HG02884 (cell line): Measurements from ENCODE around the gene CNGB1.
A peak's percentile ranks its signal among the peaks of the same experiment; 100 is the strongest.
"Not testable (repeated sequence)": the region's sequence is repeated elsewhere in the genome, so short reads cannot be mapped to it uniquely, and the experiment has no call there.

ENCODE experiments used
- ATAC-seq: cut with Tn5 transposase; IDR thresholded peaks from one replicate; pipeline ENCODE4 v1.9.1; 2021; ENCODE audit warnings: mild to moderate bottlenecking, moderate library complexity; ENCODE audit not compliant: unreplicated experiment

Gene CNGB1

DNA sequence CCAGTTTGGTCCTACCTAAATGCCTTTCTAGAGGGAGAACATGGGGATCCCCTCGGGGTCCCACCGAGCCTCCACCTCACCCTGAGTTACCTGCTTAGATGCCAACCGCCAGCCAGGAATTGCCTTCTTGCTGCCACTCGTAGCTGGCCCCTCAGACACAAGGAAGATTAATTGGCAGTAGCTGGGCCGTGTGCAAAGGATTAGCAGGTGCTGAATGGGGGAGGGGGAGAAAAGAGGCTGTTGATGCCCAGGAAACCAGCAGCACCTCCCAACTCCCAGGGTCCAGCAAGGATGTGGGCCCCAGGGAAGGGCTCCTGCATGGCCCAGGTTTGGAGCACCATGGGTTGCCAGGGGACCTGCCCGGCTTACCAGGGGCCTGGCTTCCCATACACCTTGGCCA lies at the start of gene CNGB1:
CNGB1 (minus strand) TSS at position 159 of the 400 bp plus-strand sequence. CDS start 3,842 bp downstream, outside the sequence.
- no peak for ATAC-seq

DNA sequence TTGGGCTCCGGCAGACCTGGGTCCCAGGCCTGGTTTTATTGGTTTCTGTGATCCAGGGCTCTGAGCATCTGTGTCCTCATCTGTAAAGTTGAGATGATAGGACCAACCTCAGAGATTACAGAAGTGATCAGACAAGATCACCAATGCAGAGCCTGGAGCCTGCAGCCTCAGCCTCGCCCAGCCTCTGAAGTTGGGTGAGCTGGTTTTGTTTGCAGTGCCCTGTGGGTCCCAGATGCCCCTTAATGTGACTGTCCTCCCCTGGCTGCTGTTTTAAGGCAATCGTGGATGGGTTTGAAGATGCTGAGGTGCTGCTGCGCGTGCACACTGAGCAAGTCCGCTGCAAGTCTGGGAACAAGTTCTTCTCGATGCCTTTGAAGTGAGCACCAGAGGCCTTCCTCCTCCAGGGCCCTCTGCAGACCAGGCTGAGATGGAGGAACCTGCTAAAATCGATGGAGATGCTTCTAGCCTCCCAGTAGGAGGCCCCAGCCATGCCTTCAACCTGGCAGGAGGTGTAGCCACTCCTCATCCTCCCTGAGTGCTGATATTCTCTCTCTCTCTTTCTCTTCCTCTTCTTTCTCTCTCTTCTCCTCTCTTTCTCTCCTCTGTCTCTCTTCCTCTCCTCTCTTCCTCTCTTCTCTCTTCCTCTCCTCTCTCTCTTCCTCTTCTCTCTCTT lies 49.1 kb upstream of the CNGB1 start:
- no peak for ATAC-seq

DNA sequence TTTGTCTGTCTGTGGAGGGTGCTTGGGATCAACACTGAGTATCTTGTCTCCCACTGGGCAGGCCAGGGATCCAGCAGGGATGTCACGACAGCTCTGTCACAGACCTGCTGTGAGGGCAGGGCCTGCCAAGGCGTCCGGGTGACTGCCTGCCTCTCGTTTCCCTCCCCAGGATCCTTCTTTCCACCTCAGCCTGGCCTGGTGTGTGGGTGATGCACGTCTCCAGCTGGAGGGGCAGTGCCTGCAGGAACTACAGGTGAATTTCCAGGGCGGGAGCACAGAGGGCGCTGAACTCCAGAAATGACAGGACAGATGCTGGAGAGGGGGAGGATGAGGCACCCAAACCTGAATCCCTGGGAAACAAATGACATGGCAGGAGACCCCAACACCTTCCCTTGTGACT lies 47.9 kb upstream of the CNGB1 start:
- no peak for ATAC-seq

DNA sequence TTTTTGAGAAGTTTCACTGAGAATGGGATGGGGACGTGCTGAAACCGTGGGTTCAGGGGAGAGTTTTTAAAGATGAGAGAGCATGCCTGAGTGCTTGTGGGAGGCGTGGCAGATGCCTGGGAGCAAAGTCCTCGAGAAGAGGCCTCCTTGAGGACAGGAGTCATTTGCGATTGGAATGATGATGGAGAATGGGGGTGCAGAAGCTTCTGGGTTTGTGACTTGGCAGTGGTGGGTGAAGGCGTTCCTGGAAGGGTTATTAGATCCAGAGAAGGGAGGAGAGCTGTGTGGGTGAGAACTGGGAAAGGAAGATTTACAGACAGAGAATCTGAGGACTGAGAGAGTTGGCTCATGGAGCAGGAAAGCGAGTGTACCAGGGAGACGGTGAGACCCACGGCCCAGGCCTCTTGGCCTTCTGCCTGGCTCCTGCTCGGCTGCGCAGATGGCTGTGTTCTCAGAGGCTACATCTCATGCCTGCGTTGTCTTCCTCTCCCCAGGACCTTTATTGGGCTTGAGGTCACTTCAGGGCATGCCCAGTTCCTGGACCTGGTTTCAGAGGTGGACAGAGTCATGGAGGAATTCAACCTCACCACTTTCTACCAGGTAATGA lies 46.0 kb upstream of the CNGB1 start:
- no peak for ATAC-seq

DNA sequence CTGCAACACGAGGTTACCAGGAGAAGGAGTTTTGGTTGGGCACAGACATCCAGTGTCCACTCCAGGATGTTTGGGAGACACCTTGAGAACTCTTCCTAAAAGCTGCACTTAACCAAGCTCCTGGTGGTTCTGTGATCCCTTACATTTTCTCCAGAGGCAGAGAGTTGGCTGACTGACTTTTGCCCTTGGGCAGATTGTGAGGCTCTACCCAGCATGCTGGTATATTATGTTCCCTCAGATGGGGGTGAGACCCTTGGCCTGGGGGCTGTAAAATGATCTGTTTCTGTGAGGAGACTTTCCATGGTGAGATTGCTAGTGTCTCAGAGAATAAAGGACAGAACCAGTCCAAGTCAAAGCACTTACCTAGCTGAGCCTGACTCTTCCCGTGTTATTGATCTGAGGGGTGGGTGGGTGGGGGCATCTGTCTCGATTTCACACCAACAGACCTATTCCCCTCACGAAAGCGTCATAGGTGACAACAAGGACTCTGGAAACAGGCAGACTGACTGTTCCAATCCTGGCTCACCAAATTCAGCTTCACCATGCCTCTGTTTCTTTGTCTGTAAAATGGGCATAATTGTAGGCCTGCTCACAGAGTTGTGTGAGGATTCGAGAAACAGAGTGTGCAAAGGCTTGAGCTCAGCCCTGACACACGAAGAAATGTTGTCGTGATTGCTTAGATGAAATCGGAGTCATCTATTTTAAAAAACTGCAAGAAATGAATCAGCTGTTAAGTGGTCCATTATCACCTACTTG lies 42.5 kb upstream of the CNGB1 start:
- no peak for ATAC-seq

DNA sequence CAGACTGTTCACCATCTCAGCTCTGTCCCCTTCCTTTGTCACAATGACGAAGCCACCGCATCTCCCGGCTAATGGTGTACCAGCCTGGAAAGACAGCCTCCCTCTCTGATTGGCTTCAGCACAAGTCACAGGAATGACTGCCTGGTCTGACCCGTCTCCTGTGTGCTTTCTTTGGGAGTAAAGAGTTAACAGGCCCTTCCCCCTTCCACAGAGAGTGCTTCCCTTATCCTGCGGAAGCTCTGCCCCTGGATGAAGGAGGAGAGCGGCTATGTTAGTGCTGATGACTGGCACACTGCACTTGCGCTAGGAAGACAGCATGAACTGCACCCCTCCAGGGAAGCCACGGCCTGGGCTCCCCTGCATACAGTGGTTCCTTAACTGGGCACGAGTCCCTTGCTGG lies 41.6 kb upstream of the CNGB1 start:
- ATAC-seq = no peak

DNA sequence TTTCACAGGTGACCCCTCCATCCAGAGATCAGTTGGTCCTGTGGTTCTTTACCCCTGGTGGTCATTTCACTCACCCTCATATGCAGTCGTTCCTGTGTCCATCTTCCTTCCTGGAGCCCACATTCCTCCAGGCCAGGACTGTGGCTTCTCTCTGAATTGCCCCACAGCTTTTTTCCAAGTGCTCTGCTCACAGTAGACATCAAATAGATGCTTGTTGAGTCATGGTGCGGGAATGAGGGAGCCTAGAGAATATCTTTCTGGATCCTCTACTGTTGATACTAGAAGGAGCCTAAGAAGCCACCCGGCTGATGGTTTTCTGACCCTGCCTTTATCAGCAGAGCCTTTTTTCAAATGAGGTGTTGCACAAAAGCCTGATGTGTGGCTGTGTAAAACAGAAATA lies 40.7 kb upstream of the CNGB1 start:
- ATAC-seq = no peak

DNA sequence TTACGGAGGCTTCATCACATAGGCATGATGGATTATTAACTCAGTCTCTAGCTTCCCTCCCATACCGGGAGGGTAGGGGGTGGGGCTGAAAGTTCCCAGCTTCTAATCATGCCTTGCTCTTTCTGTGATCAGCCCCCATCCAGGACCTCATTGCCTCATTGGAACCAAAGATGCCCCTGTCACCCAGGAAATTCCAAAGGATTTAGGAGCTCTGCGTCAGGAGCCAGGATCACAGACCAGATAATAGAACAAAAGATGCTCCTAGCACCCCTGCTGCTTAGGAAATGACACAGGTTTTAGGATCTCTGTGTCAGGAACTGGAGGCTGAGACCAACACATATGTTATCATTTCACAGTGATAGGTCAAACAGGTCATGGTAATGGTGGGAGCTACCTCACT lies 40.0 kb upstream of the CNGB1 start:
- ATAC-seq = no peak

DNA sequence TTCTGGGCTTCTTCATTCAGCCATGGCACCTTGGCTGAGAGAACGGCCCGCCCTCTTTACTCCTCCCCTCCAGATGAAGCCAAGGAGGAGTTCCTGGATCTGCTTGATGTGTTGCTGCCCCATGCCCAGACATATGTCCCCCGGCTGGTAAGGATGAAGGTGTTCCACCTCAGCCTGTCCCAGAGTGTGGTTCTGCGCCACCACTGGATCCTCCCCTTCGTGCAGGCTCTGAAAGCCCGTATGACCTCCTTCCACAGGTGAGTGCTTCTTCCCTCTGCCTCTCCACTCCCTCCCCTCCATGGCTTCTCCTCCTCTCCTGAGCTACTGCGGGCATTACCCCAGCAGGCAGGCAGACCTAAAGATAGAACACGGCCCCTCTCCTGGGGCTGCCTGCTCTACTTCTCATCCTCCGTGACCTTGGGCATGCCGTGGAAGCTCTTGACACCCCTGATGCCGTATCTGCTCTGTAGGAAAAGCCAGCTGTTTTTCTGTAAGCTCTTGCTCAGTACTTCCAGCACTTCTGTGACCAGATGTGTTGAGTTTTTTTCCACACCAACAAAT lies 39.0 kb upstream of the CNGB1 start:
- no peak for ATAC-seq

DNA sequence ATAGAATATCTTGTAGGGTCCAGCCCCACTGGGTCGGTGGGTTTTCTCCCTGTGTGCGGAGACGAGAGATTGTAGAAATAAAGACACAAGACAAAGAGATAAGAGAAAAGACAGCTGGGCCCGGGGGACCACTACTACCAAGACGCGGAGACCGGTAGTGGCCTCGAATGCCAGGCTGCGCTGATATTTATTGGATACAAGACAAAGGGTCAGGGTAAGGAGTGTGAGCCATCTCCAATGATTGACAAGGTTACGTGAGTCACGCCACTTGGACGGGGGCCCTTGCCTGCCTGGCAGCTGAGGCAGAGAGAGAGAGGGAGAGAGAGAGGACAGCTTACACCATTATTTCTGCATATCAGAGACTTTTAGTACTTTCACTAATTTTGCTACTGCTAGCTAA lies 33.8 kb upstream of the CNGB1 start:
- not testable (repeated sequence) for ATAC-seq

DNA sequence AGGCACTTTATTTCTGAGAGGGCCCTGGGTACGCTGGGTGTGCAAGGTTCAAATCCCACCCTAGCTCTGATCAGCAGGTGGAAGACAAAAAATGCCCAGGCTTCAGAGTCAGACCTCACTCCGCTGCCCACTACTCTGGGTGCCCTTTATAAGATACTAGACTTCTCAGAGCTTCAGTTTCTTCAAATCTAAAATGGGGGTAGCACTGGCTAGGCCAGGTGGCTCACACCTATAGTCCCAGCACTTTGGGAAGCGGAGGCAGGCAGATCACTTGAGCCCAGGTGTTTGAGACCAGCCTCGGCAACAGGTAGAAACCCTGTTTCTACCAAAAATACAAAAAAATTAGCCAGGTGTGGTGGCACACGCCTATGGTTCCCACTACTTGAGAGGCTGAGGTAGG lies 32.0 kb upstream of the CNGB1 start:
- ATAC-seq = no peak

DNA sequence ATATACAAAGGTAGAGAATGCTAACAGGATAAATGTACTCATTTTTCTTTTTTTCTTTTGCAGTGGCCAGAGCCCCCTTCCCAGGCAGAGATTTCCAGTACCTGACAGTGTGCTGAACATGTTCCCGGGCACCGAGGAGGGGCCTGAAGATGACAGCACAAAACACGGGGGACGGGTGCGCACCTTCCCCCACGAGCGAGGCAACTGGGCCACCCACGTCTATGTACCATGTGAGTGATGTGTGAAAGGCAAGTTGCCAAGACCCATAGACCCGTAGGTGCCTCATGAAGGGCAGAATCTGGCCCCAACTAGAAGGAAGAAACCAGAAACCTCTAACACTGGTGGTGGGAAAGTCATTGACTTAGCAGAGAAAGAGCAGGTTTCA lies 31.5 kb upstream of the CNGB1 start:
- ATAC-seq = no peak

DNA sequence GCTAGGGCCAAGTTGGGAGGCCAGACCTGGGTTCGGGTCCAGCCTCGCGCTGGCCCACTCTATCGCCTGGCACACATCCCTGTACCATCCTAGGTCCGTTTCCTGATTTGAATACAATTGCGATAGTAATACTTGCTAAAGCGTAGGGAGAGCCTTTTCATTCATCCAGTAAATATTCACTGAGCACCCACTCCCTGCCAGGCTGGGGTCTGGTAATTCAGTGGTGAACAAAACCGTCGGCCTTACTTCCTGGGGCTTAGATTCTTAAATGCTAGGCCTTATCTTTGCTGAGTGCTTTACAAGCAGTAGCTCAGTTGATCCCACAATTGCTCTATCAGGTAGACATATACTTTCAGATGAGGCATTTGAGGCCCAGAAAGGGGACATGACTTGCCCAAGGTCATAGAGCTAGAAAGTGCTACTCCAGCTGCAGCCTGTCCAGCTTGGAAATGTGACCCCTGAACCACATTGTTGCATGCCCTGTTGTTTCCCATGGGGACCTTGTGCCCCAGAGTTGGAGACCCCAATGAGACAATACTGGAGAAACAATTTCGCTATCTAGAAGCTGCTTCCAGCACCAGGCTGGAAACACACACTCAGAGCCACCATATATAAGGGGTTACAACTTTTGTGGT lies 31.0 kb upstream of the CNGB1 start:
- no peak for ATAC-seq

DNA sequence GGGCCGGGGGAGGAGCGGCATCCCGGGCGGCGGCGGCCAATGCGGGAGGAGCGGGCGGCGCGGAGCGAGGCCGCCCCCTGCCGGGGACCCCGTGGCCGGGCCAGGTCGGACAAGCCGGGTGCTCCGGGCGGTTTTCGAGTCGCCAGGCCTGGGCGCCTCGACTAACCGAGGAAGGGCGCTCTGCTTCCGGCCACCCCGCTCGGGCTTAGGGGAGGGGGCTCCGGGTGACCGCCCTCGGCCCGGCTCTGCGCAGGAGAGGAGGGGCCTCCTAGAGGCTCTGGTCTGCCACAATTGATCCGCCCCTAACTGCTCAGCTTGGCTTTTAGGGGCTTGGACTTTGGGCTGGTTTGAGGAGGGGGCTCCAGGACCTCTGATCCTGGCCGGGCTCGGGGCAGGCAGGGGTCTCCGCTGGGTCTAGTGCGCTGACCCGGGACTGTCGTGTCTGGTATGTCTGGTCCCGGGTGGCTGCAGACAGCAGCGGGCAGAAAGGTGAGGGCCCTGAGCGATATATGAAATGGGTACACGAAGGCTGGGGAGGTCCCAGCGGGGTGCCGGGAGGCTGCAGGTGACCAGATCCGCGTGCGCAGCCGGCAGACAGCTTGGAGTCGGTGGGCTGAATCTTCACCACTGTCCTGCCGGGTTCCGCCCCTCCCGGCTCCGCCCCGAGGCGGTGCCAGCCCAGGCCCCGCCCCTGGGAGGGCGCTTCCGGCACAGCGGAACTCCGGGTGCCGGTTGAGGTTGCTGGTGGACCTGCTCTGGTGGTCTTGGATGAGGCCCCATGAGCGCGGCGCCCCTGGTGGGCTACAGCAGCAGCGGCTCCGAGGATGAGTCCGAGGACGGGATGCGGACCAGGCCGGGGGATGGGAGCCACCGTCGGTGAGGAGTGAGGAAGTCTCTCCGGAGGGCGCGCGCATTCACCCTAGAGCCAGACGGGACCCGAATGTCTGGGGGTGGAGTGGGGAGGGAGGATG lies 30.1 kb upstream of the CNGB1 start, which contains the start of gene USB1:
USB1 (plus strand) TSS at position 702 of the 971 bp plus-strand sequence; CDS start at position 779, 77 bp downstream.
- ATAC-seq = peak; percentile 81

DNA sequence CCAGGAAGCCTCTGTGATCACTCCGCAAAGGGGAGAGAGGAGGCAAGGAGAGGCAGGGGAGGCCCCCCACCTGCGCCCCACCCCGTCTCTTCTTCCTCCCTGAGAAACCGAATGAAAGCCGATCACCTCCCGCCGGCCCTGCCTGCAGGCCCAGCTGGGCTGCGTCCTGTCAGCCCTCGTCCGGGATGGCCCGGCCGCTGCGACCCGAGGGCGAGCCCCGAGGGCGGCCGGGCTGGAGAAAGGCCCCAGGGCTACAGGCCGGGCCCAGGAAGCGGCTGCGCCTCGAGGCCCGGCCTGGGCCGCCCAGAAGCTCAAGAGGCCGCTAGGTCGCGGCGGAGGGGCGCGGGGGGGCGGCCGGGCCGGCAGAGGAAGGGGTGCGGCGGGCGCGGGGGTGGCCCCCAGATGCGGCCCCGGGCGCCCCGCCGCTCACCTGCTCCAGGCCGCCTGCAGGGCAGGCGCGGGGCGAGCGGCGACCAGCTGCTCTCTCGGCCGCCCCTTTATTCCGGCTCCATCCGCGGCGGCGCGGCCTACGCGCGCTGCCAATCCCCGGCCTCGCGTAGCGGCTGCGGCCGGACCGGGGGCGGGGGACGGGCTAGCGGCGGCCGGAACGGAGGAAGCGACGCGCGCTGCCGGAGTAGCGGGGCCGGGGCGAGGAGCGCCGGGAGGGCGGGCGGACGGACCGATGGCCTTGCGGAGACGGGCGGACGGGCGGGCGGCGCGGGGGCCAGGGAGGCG lies 29.2 kb upstream of the CNGB1 start, which contains the start of gene ZNF319:
ZNF319 (minus strand) TSS at position 702 of the 735 bp plus-strand sequence. CDS start 2,407 bp downstream, outside the sequence.
- peak; percentile 18 for ATAC-seq

DNA sequence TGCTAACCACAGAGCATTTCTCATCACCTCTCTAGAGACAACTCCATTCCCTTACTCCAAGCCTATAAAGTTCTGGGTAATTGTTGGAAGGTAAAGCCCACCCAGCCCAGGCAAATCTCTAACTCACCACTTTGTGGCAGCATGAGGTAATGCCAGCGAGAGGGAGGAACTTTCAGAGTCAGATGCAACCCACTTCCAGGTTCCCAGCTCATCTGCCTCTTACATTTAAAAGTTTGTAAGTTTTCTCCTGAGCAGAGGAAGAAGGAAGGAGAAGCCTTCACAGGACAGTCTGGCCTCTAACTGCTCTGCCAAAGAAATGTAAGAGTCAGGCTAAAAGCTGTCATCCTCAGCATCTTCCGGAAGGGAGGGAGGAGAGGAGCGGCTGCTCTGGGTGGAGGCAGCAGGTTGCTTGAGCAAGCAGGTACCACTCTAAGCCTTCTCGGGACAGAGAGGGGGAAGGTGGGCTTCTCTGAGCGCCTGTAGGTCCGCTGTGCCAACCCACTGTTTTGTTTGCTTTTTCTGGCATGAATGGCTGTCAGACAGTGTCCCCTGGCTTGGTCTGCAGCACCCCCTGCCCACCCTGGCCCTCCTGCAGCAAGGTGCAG lies 28.5 kb upstream of the CNGB1 start:
- no peak for ATAC-seq

DNA sequence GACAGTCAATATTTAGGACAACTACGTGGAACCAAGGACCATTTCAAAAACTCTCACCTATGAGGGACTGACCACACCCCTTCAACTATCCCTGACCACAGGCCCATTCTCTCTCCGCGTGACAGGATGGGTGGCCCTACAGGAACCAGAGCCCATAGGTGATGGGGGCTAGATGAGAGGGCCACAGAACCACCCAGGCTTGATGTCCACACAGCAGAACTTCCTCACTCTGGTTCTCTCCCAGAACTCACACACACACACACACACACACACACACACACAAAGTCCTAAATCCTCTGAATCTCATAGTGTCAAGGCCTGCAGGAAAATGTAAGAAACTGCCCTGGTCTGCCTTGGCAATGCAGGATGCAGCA lies 28.1 kb upstream of the CNGB1 start:
- ATAC-seq = no peak

DNA sequence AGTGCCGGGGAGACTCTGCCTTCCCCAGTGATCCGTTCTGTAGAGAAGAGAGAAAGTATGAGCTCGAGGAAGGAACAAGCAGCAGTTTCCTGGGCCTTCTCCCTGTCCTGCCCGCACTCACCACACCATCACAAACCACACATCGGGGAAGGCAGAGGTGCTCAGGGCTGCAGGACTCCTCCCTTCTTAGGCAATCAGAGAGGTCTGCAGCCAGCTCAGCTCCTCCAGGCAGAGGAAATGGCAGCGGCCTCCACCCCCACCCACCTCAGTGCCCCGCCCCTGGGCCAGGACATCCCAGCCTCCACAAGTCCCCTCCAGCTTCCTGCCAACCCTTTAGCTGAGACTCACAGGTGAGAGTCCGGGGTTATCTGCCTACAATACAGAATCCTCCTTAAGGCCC lies 27.6 kb upstream of the CNGB1 start:
- no peak for ATAC-seq
